GM10847 (cell line): ENCODE data around the gene NKAIN4.

Experiments used
- POLR2A ChIP-seq: IDR thresholded peaks from 2 replicates; pipeline ENCODE4 v1.6.1; 2011; ENCODE audit not compliant: insufficient read length; ENCODE audit errors: extremely low read depth

Gene NKAIN4

GRCh38 chr20:63270606-63271325, 16.5 kb upstream of the NKAIN4 start:
- no peak for TF ChIP-seq POLR2A

GRCh38 chr20:63269724-63270123, 15.5 kb upstream of the NKAIN4 start:
- TF ChIP-seq POLR2A = no peak

- no peak for TF ChIP-seq POLR2A
Observed at GRCh38 chr20:63268671-63269439, 14.6 kb upstream of the NKAIN4 start.

- TF ChIP-seq POLR2A = no peak
Observed at GRCh38 chr20:63268256-63268655, 14.0 kb upstream of the NKAIN4 start.

GRCh38 chr20:63267691-63268090, 13.4 kb upstream of the NKAIN4 start:
- TF ChIP-seq POLR2A = no peak

- no peak for TF ChIP-seq POLR2A
Observed at GRCh38 chr20:63265891-63266515, 11.7 kb upstream of the NKAIN4 start.

GRCh38 chr20:63264519-63264918, 10.3 kb upstream of the NKAIN4 start:
- TF ChIP-seq POLR2A = no peak

GRCh38 chr20:63264000-63264399, 9.7 kb upstream of the NKAIN4 start:
- no peak for TF ChIP-seq POLR2A

GRCh38 chr20:63262836-63263235, 8.6 kb upstream of the NKAIN4 start:
- TF ChIP-seq POLR2A = no peak

GRCh38 chr20:63261795-63262528, 7.7 kb upstream of the NKAIN4 start:
- no peak for TF ChIP-seq POLR2A

GRCh38 chr20:63261060-63261794, 7.0 kb upstream of the NKAIN4 start:
- TF ChIP-seq POLR2A = no peak

GRCh38 chr20:63260521-63260920, 6.3 kb upstream of the NKAIN4 start:
- no peak for TF ChIP-seq POLR2A

GRCh38 chr20:63259734-63260460, 5.6 kb upstream of the NKAIN4 start:
- TF ChIP-seq POLR2A = no peak

GRCh38 chr20:63258781-63259180, 4.5 kb upstream of the NKAIN4 start:
- no peak for TF ChIP-seq POLR2A
